Upper lobe of right lung (tissue), 1 donor: ENCODE measurements around the gene CGB2. TPM values are rescaled to one million over a fixed set of nuclear protein-coding genes. Genes with fewer than 3 reads are reported as not detected.

Experiments used
- ATAC-seq: fragments of 200-7000 bp; cut with Tn5 transposase; one replicate; pipeline ENCODE4 v1.9.1; 2020; ENCODE audit warnings: mild to moderate bottlenecking, moderate library complexity
- DNase-seq: peaks from one replicate; pipeline ENCODE4 v3.0.0-alpha.2; 2020
- H3K27ac ChIP-seq: fragments of 200-600 bp; one replicate; pipeline ENCODE4 v1.8.0; 2022
- H3K27me3 ChIP-seq: fragments of 200-600 bp; one replicate; pipeline ENCODE4 v1.8.0; 2022; ENCODE audit warnings: mild to moderate bottlenecking
- H3K36me3 ChIP-seq: fragments of 200-600 bp; one replicate; pipeline ENCODE4 v1.8.0; 2022
- H3K4me1 ChIP-seq: fragments of 200-600 bp; one replicate; pipeline ENCODE4 v1.8.0; 2022
- H3K4me3 ChIP-seq: fragments of 200-600 bp; one replicate; pipeline ENCODE4 v1.8.0; 2022; ENCODE audit warnings: mild to moderate bottlenecking
- H3K9me3 ChIP-seq: fragments of 200-600 bp; one replicate; pipeline ENCODE4 v1.8.0; 2022
- intact Hi-C: fragments of 100-400 bp; cut with DNase I; formaldehyde crosslinking; loops from one replicate; pipeline ENCODE4 v1.11.0; 2022
- microRNA-seq: library from miRNA; unstranded; fragments of <30 nt; microRNA quantifications from one replicate; pipeline ENCODE4 v1.2.0, GENCODE V29; 2020; ENCODE audit warnings: borderline microRNAs expressed
- total RNA-seq: library from RNA; stranded (reverse); fragmentation: NEBNext Ultra II Directional; extraction: Animal tissue kit (Norgen Biotek cat#: 25700); gene quantifications from one replicate; pipeline ENCODE4 v1.2.1, GENCODE V29; 2021
- TF ChIP-seq, protein P1 (sequence below): fragments of 200-600 bp; IDR thresholded peaks from one replicate; pipeline ENCODE4 v1.8.0; 2022; ENCODE audit warnings: antibody characterized with exemption
- donor health status: DM: no; HTN: yes; CAD: no; lungs with severe emphysema.

CGB2 gene
- total RNA-seq, 1 donor from 2014 or later, result not detected

- TF ChIP-seq, protein P1, sequence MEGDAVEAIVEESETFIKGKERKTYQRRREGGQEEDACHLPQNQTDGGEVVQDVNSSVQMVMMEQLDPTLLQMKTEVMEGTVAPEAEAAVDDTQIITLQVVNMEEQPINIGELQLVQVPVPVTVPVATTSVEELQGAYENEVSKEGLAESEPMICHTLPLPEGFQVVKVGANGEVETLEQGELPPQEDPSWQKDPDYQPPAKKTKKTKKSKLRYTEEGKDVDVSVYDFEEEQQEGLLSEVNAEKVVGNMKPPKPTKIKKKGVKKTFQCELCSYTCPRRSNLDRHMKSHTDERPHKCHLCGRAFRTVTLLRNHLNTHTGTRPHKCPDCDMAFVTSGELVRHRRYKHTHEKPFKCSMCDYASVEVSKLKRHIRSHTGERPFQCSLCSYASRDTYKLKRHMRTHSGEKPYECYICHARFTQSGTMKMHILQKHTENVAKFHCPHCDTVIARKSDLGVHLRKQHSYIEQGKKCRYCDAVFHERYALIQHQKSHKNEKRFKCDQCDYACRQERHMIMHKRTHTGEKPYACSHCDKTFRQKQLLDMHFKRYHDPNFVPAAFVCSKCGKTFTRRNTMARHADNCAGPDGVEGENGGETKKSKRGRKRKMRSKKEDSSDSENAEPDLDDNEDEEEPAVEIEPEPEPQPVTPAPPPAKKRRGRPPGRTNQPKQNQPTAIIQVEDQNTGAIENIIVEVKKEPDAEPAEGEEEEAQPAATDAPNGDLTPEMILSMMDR, result no peak
- intact Hi-C loops, result no loop called here
- peaks cover 6% of the 10 kb centered on the region for H3K4me1 ChIP-seq
These were observed 48.7 kb downstream of the CGB2 start for GRCh38 chr19:49080392-49080791.

DNA sequence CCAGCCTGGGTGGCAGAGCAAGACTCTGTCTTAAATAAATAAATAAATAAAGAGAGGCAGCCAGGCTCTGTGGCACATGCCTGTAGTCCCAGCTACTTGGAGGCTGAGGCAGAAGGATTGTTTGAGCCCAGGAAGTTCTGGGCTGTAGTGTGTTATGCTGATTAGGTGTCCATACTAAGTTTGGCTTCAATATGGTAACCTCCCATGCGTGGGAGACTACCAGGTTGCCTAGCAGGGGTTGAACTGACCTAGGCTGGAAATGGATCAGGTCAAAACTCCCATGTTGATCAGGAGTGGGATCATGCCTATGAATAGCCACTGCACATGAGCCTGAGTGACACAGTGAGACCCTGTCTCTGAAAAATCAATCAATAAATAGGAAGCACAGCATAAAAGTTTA lies 49.6 kb downstream of the CGB2 start:
- TF ChIP-seq, protein P1, result no peak
- DNase-seq (no peak), ATAC-seq (no peak)
- Histone ChIP-seq H3K36me3 (no peaks in the 10 kb centered on the region), H3K27me3 (no peaks in the 10 kb centered on the region), H3K27ac (no peak overlapping the region), H3K9me3 (no peaks in the 10 kb centered on the region), H3K4me3 (no peak overlapping the region), H3K4me1 (peaks cover 9% of the 10 kb centered on the region)
- intact Hi-C loops, result no loop called here

More at GRCh38 chr19:49080392-49080791, 48.7 kb downstream of the CGB2 start:
- no peaks in the 10 kb centered on the region for H3K27me3 ChIP-seq
- DNase-seq (no peak), ATAC-seq (no peak)
- no peak overlapping the region for H3K27ac ChIP-seq
- H3K4me3 ChIP-seq, result no peak overlapping the region
- H3K9me3 ChIP-seq, result no peaks in the 10 kb centered on the region
- H3K36me3 ChIP-seq, result no peaks in the 10 kb centered on the region

Small RNAs within 50 kb of the gene (microRNA-seq; reads per million reads assigned to microRNA genes)
- not detected for gene MIR6798

Other genes starting within 250 kb of the CGB2 start
- gene BCAT2, start 220.9 kb upstream of the CGB2 start, total RNA-seq, result 59.0 TPM
- 23.5 TPM for gene HSD17B14, start 195.4 kb upstream of the CGB2 start, total RNA-seq
- gene PLEKHA4, start 163.3 kb upstream of the CGB2 start, total RNA-seq, result 16.0 TPM
- 80.9 TPM for gene PPP1R15A, start 159.5 kb upstream of the CGB2 start, total RNA-seq
- gene TULP2, start 133.1 kb upstream of the CGB2 start, total RNA-seq, result not detected
- 287 TPM for gene NUCB1, start 131.6 kb upstream of the CGB2 start, total RNA-seq
- 3.0 TPM for gene DHDH, start 98.2 kb upstream of the CGB2 start, total RNA-seq
- gene BAX, start 77.0 kb upstream of the CGB2 start, total RNA-seq, result 127 TPM
- gene FTL, start 66.6 kb upstream of the CGB2 start, total RNA-seq, result 7,346 TPM
- 35.1 TPM for gene GYS1, start 38.6 kb upstream of the CGB2 start, total RNA-seq
- 37.6 TPM for gene RUVBL2, start 38.0 kb upstream of the CGB2 start, total RNA-seq
- not detected for gene LHB, start 14.8 kb upstream of the CGB2 start, total RNA-seq
- gene CGB3, start 7.6 kb upstream of the CGB2 start, total RNA-seq, result not detected
- gene CGB1, start 5.0 kb downstream of the CGB2 start, total RNA-seq, result not detected
- gene CGB5, start 12.0 kb downstream of the CGB2 start, total RNA-seq, result not detected
- gene CGB8, start 17.2 kb downstream of the CGB2 start, total RNA-seq, result not detected
- gene CGB7, start 25.9 kb downstream of the CGB2 start, total RNA-seq, result 0.43 TPM
- 2.7 TPM for gene NTF4, start 32.9 kb downstream of the CGB2 start, total RNA-seq
- gene KCNA7, start 40.8 kb downstream of the CGB2 start, total RNA-seq, result not detected
- gene SNRNP70, start 53.6 kb downstream of the CGB2 start, total RNA-seq, result 179 TPM
- gene LIN7B, start 82.5 kb downstream of the CGB2 start, total RNA-seq, result 12.2 TPM
- 1.5 TPM for gene C19orf73, start 87.3 kb downstream of the CGB2 start, total RNA-seq
- 10.7 TPM for gene PPFIA3, start 87.7 kb downstream of the CGB2 start, total RNA-seq
- 2.2 TPM for gene HRC, start 123.5 kb downstream of the CGB2 start, total RNA-seq
- gene TRPM4, start 125.9 kb downstream of the CGB2 start, total RNA-seq, result 44.3 TPM